Neural cell (in vitro differentiated cells): Measurements from ENCODE around the gene SIN3A. TPM values are rescaled to one million over a fixed set of nuclear protein-coding genes. Genes with fewer than 3 reads are reported as not detected.

Experiments
- H2AFZ ChIP-seq: fragments of 200-600, 300-800 bp; sonication (generic), shearing (Covaris generic); 2 replicates; pipeline ENCODE4 v1.6.0; 2014; ENCODE audit warnings: low read depth, mild to moderate bottlenecking, antibody characterized with exemption, low read length, moderate library complexity
- H3F3A ChIP-seq: fragments of 200-600 bp; shearing (Covaris generic); 2 replicates; pipeline ENCODE4 v1.6.1; 2016; ENCODE audit warnings: mild to moderate bottlenecking, moderate library complexity, mixed read lengths, antibody characterized with exemption, low read length; ENCODE audit not compliant: insufficient read depth, poor library complexity, severe bottlenecking
- H3K27ac ChIP-seq: fragments of 200-600, 300-800 bp; sonication (generic), shearing (Covaris generic); 2 replicates; pipeline ENCODE4 v1.5.1; 2014; ENCODE audit warnings: mild to moderate bottlenecking, low read length, moderate library complexity
- H3K27me3 ChIP-seq: fragments of 300-800, 200-600 bp; sonication (generic), shearing (Covaris generic); 2 replicates; pipeline ENCODE4 v1.6.0; 2014; ENCODE audit warnings: mild to moderate bottlenecking, low read depth, low read length, moderate library complexity; ENCODE audit not compliant: insufficient read depth
- H3K36me3 ChIP-seq: fragments of 300-800, 200-600 bp; sonication (generic), shearing (Covaris generic); 2 replicates; pipeline ENCODE4 v1.5.1; 2014; ENCODE audit warnings: mild to moderate bottlenecking, antibody characterized with exemption, low read length, moderate library complexity; ENCODE audit not compliant: insufficient read depth
- H3K4me2 ChIP-seq: fragments of 300-800, 200-600 bp; sonication (generic), shearing (Covaris generic); 2 replicates; pipeline ENCODE4 v1.6.0; 2014; ENCODE audit warnings: mild to moderate bottlenecking, low read length
- H3K4me3 ChIP-seq: fragments of 300-800, 200-600 bp; sonication (generic), shearing (Covaris generic); 2 replicates; pipeline ENCODE4 v1.5.1; 2014; ENCODE audit warnings: mild to moderate bottlenecking, low read length, moderate library complexity
- H3K79me2 ChIP-seq: fragments of 200-600 bp; shearing (Covaris generic); replicated peaks from 2 replicates; pipeline ENCODE4 v1.6.0; 2014; ENCODE audit warnings: mild to moderate bottlenecking, low read length, moderate library complexity; ENCODE audit not compliant: insufficient read depth
- H3K9ac ChIP-seq: fragments of 300-800, 200-600 bp; sonication (generic), shearing (Covaris generic); 2 replicates; pipeline ENCODE4 v1.6.1; 2016; ENCODE audit warnings: mild to moderate bottlenecking, low read length, mixed read lengths
- H3K9me2 ChIP-seq: fragments of 200-600 bp; shearing (Covaris generic); 2 replicates; pipeline ENCODE4 v1.6.1; 2016; ENCODE audit warnings: mild to moderate bottlenecking, low read length, mixed read lengths; ENCODE audit not compliant: insufficient read depth
- H3K9me3 ChIP-seq: fragments of 200-600, 300-800 bp; sonication (generic), shearing (Covaris generic); 2 replicates; pipeline ENCODE4 v1.6.1; 2016; ENCODE audit warnings: mild to moderate bottlenecking, mixed run types, low read length, moderate library complexity, mixed read lengths
- H4K20me1 ChIP-seq: fragments of 200-600 bp; shearing (Covaris generic); 2 replicates; pipeline ENCODE4 v1.6.1; 2016; ENCODE audit warnings: mild to moderate bottlenecking, mixed run types; ENCODE audit not compliant: insufficient read depth
- EP300 ChIP-seq: fragments of 450-650 bp; conservative IDR thresholded peaks from 2 replicates; pipeline ENCODE4 v1.6.1; 2014; ENCODE audit warnings: antibody characterized with exemption, mild to moderate bottlenecking, moderate library complexity; ENCODE audit not compliant: poor library complexity, severe bottlenecking
- EZH2 ChIP-seq: fragments of 200-600, 300-800 bp; shearing (Covaris generic), sonication (generic); IDR thresholded peaks from 2 replicates; pipeline ENCODE4 v1.6.1; 2014; ENCODE audit warnings: antibody characterized with exemption, low read length, borderline replicate concordance, mild to moderate bottlenecking; ENCODE audit not compliant: insufficient read depth, poor library complexity, severe bottlenecking
- MXI1 ChIP-seq: fragments of 450-650 bp; conservative IDR thresholded peaks from 2 replicates; pipeline ENCODE4 v1.6.1; 2014; ENCODE audit warnings: antibody characterized with exemption, mild to moderate bottlenecking; ENCODE audit not compliant: poor library complexity, severe bottlenecking
- POLR2AphosphoS5 ChIP-seq: IDR thresholded peaks from 2 replicates; pipeline ENCODE4 v1.6.1; 2012
- RAD21 ChIP-seq: fragments of 450-650 bp; conservative IDR thresholded peaks from 2 replicates; pipeline ENCODE4 v1.6.1; 2014; ENCODE audit warnings: antibody characterized with exemption, mild to moderate bottlenecking, moderate library complexity
- SMC3 ChIP-seq: fragments of 450-650 bp; conservative IDR thresholded peaks from 2 replicates; pipeline ENCODE4 v1.6.1; 2014; ENCODE audit warnings: antibody characterized with exemption, mild to moderate bottlenecking, moderate library complexity; ENCODE audit not compliant: poor library complexity
- TAF1 ChIP-seq: IDR thresholded peaks from 2 replicates; pipeline ENCODE4 v1.6.1; 2012; ENCODE audit warnings: low read depth
- polyA plus RNA-seq: library from polyadenylated mRNA; depleted of rRNA; stranded (reverse); fragments of >200 nt; gene quantifications from 2 replicates; pipeline ENCODE4 v1.2.3, GENCODE V29; 2014
- TF ChIP-seq, protein P1 (sequence below): fragments of 450-650 bp; IDR thresholded peaks from 2 replicates; pipeline ENCODE4 v1.5.1; 2014; ENCODE audit warnings: antibody characterized with exemption, mild to moderate bottlenecking, moderate library complexity; ENCODE audit not compliant: poor library complexity, severe bottlenecking
- TF ChIP-seq, protein P2 (sequence below): IDR thresholded peaks from 2 replicates; pipeline ENCODE4 v1.6.1; 2012; ENCODE audit warnings: borderline replicate concordance

SIN3A gene
- polyA plus RNA-seq, 1 donor from 2014 or later: 13.7 TPM

DNA sequence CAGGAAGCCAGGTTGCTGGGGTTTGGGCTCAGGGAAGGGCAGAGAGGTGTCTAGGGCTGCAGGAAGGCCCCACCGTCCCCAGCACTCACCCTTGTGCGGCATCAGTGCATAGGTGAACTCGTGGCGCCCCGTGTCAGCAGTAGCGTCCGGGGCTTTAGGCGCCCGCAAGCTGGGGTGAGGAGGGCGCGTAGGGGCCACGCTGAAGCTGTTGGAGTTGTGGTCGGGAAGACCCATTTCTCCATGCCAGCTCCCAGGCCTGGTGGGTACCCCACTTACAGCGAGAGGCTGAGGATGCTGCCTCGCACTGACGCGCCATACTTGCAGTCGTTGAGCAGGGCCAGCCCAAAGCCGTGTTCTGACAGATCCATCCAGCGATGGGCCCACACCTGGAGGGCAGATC is 95.0 kb downstream of the SIN3A start:
- Histone ChIP-seq H4K20me1 (no peaks in the 10 kb centered on the region), H3K36me3 (no peaks in the 10 kb centered on the region), H2AFZ (no peak overlapping the region), H3K9ac (no peak overlapping the region), H3K4me3 (no peak overlapping the region), H3K9me3 (no peaks in the 10 kb centered on the region), H3K4me2 (no peak overlapping the region), H3K79me2 (no peaks in the 10 kb centered on the region), H3K9me2 (no peaks in the 10 kb centered on the region), H3K27ac (no peak overlapping the region), H3K27me3 (no peaks in the 10 kb centered on the region), H3F3A (no peaks in the 10 kb centered on the region)
- no peak for TF ChIP-seq TAF1

DNA sequence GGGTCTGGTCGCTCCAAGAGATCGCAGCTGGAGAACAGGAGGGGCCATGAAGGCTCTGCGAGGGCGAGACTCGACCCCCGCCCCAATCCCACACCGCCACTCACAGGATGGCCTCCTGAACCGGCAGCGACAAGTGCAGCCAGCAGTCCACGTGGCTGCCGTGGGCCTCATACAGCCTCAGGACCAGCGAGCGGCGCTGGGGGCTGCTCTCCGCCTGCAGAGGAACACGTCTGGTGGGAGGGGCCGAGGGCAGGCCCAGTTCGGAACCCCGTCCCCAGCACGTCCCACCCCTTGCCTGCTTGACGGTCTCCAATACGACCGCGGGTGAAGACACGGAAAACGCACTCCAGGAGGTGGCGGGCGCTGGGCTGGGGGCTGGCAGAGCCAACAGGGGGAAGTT is 95.5 kb downstream of the SIN3A start:
- no peaks in the 10 kb centered on the region for H3K9me2 ChIP-seq
- no peaks in the 10 kb centered on the region for H3F3A ChIP-seq
- no peak overlapping the region for H3K27ac ChIP-seq
- H4K20me1 ChIP-seq: no peaks in the 10 kb centered on the region
- no peak overlapping the region for H3K4me3 ChIP-seq
- H3K9me3 ChIP-seq: no peaks in the 10 kb centered on the region
- H3K4me2 ChIP-seq: no peak overlapping the region
- no peak overlapping the region for H3K9ac ChIP-seq
- no peaks in the 10 kb centered on the region for H3K27me3 ChIP-seq
- no peak overlapping the region for H2AFZ ChIP-seq
- no peaks in the 10 kb centered on the region for H3K36me3 ChIP-seq
- no peaks in the 10 kb centered on the region for H3K79me2 ChIP-seq
- TF ChIP-seq TAF1 (no peak), RAD21 (no peak), SMC3 (no peak), MXI1 (no peak), EP300 (no peak), POLR2AphosphoS5 (no peak), EZH2 (no peak)
- TF ChIP-seq, protein P1, sequence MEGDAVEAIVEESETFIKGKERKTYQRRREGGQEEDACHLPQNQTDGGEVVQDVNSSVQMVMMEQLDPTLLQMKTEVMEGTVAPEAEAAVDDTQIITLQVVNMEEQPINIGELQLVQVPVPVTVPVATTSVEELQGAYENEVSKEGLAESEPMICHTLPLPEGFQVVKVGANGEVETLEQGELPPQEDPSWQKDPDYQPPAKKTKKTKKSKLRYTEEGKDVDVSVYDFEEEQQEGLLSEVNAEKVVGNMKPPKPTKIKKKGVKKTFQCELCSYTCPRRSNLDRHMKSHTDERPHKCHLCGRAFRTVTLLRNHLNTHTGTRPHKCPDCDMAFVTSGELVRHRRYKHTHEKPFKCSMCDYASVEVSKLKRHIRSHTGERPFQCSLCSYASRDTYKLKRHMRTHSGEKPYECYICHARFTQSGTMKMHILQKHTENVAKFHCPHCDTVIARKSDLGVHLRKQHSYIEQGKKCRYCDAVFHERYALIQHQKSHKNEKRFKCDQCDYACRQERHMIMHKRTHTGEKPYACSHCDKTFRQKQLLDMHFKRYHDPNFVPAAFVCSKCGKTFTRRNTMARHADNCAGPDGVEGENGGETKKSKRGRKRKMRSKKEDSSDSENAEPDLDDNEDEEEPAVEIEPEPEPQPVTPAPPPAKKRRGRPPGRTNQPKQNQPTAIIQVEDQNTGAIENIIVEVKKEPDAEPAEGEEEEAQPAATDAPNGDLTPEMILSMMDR: no peak
- TF ChIP-seq, protein P2, sequence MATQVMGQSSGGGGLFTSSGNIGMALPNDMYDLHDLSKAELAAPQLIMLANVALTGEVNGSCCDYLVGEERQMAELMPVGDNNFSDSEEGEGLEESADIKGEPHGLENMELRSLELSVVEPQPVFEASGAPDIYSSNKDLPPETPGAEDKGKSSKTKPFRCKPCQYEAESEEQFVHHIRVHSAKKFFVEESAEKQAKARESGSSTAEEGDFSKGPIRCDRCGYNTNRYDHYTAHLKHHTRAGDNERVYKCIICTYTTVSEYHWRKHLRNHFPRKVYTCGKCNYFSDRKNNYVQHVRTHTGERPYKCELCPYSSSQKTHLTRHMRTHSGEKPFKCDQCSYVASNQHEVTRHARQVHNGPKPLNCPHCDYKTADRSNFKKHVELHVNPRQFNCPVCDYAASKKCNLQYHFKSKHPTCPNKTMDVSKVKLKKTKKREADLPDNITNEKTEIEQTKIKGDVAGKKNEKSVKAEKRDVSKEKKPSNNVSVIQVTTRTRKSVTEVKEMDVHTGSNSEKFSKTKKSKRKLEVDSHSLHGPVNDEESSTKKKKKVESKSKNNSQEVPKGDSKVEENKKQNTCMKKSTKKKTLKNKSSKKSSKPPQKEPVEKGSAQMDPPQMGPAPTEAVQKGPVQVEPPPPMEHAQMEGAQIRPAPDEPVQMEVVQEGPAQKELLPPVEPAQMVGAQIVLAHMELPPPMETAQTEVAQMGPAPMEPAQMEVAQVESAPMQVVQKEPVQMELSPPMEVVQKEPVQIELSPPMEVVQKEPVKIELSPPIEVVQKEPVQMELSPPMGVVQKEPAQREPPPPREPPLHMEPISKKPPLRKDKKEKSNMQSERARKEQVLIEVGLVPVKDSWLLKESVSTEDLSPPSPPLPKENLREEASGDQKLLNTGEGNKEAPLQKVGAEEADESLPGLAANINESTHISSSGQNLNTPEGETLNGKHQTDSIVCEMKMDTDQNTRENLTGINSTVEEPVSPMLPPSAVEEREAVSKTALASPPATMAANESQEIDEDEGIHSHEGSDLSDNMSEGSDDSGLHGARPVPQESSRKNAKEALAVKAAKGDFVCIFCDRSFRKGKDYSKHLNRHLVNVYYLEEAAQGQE: no peak

DNA sequence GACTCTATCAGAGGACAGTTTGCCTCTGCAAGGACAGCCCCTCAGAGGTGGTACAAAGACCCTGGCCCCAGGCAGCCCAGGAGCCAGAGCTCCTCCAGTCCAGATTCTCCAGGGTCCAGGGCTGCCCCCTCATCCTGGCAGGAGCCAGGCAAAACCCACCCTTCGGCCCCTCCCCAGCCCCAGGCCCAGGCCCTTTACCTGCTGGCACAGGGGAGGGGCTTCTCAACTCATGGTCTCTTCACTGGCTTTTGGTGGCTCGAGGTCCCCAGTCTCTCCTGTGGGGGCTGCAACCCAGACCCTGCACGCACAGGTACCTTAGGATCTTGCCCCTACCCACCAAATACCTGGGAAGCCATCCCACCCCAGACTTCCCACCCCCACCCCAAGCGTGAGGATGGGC is 96.1 kb downstream of the SIN3A start:
- H3K4me2 ChIP-seq: no peak overlapping the region
- H3K27ac ChIP-seq: no peak overlapping the region
- H4K20me1 ChIP-seq: no peaks in the 10 kb centered on the region
- H3K9ac ChIP-seq: no peak overlapping the region
- H3K79me2 ChIP-seq: no peaks in the 10 kb centered on the region
- no peaks in the 10 kb centered on the region for H3K27me3 ChIP-seq
- no peaks in the 10 kb centered on the region for H3K36me3 ChIP-seq
- H2AFZ ChIP-seq: no peak overlapping the region
- no peaks in the 10 kb centered on the region for H3F3A ChIP-seq
- no peaks in the 10 kb centered on the region for H3K9me2 ChIP-seq
- TF ChIP-seq POLR2AphosphoS5: no peak
- no peak for TF ChIP-seq EP300
- TF ChIP-seq, protein P2: no peak
- TF ChIP-seq RAD21: no peak
- TF ChIP-seq TAF1: no peak
- TF ChIP-seq, protein P1: no peak
- TF ChIP-seq MXI1: no peak
- no peak for TF ChIP-seq SMC3
- TF ChIP-seq EZH2: no peak
- no peaks in the 10 kb centered on the region for H3K9me3 ChIP-seq
- H3K4me3 ChIP-seq: no peak overlapping the region
